H54 (cell line): ENCODE data around the gene USP38.
"Not testable (repeated sequence)": the region's sequence is repeated elsewhere in the genome, so short reads cannot be mapped to it uniquely, and the experiment has no call there.

Experiments
- DNase-seq: peaks from one replicate; pipeline ENCODE4 v3.0.0; 2011; ENCODE audit warnings: low spot score, mixed read lengths; ENCODE audit not compliant: insufficient read length
- FAIRE-seq: peaks from 3 replicates; lab custom pipeline; 2011; peaks lifted over from hg19 to GRCh38; lab: Jason Lieb, UNC
- POLR2A ChIP-seq: IDR thresholded peaks from 2 replicates; pipeline ENCODE4 v1.6.1; 2011; ENCODE audit warnings: low read depth, mild to moderate bottlenecking, low read length

Gene USP38

GRCh38 chr4:143188136-143189088, 3.7 kb downstream of the USP38 start:
- TF ChIP-seq POLR2A, result no peak
- DNase-seq (no peak), FAIRE-seq (no peak)

GRCh38 chr4:143189528-143189927, 4.8 kb downstream of the USP38 start:
- TF ChIP-seq POLR2A, result no peak
- FAIRE-seq (no peak), DNase-seq (no peak)

GRCh38 chr4:143195581-143195980, 10.9 kb downstream of the USP38 start:
- TF ChIP-seq POLR2A, result no peak
- FAIRE-seq (no peak), DNase-seq (no peak)

GRCh38 chr4:143196323-143196722, 11.6 kb downstream of the USP38 start:
- FAIRE-seq, result no peak

GRCh38 chr4:143199503-143199902, 14.8 kb downstream of the USP38 start:
- FAIRE-seq (no peak), DNase-seq (no peak)

More at GRCh38 chr4:143196323-143196722, 11.6 kb downstream of the USP38 start:
- DNase-seq, result no peak
- TF ChIP-seq POLR2A, result no peak

GRCh38 chr4:143202824-143203223, 18.1 kb downstream of the USP38 start:
- no peak for FAIRE-seq
- no peak for TF ChIP-seq POLR2A
- DNase-seq, result no peak

More at GRCh38 chr4:143199503-143199902, 14.8 kb downstream of the USP38 start:
- TF ChIP-seq POLR2A, result no peak

GRCh38 chr4:143203577-143203976, 18.9 kb downstream of the USP38 start:
- no peak for FAIRE-seq
- no peak for DNase-seq
- no peak for TF ChIP-seq POLR2A

GRCh38 chr4:143207555-143207954, 22.8 kb downstream of the USP38 start:
- TF ChIP-seq POLR2A, result no peak
- no peak for DNase-seq
- no peak for FAIRE-seq

GRCh38 chr4:143212566-143212965, 27.8 kb downstream of the USP38 start:
- DNase-seq (no peak), FAIRE-seq (no peak)
- TF ChIP-seq POLR2A, result no peak

GRCh38 chr4:143215873-143216272, 31.2 kb downstream of the USP38 start:
- TF ChIP-seq POLR2A, result no peak
- FAIRE-seq, result no peak
- no peak for DNase-seq

GRCh38 chr4:143224255-143224654, 39.5 kb downstream of the USP38 start:
- no peak for TF ChIP-seq POLR2A
- FAIRE-seq (no peak), DNase-seq (no peak)

- FAIRE-seq, result no peak
- TF ChIP-seq POLR2A, result no peak
These were observed 40.5 kb downstream of the USP38 start for GRCh38 chr4:143225167-143225566.

GRCh38 chr4:143230683-143231082, 46.0 kb downstream of the USP38 start:
- FAIRE-seq, result no peak
- no peak for TF ChIP-seq POLR2A
- no peak for DNase-seq

More at GRCh38 chr4:143225167-143225566, 40.5 kb downstream of the USP38 start:
- DNase-seq, result no peak

- no peak for TF ChIP-seq POLR2A
- FAIRE-seq (no peak), DNase-seq (no peak)
These were observed 47.6 kb downstream of the USP38 start for GRCh38 chr4:143232277-143232676.

- FAIRE-seq, result no peak
- TF ChIP-seq POLR2A, result no peak
- no peak for DNase-seq
These were observed 49.4 kb downstream of the USP38 start for GRCh38 chr4:143234153-143234552.

GRCh38 chr4:143237195-143237594, 52.5 kb downstream of the USP38 start:
- not testable (repeated sequence) for DNase-seq, FAIRE-seq
